ENCODE results near the gene MRC1. TPM values are rescaled to one million over a fixed set of nuclear protein-coding genes. Genes with fewer than 3 reads are reported as not detected.

MRC1 gene
- total RNA-seq, 4 donors from 2014 or later, result 14.9 to 51.8 (median 28.0) TPM

DNA sequence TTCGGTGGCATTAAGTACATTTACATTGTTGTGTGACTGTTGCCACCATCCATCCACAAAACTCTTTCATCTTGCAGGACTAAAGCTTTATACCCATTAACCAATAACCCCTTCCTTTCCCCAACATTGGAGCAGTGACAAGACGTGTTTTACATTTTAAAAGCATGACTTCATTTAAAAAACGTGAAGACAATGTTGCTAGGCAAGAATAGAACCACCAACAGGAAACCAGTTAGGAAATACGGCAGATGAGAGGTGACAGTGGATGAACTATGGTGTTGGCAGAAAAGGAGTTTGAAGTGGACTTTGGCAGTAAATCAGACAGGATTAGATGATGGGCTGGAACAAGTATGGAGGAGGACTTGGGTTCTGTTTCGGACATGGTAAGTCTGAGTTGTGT is 40.2 kb upstream of the MRC1 start:
- Histone ChIP-seq H3K9me3 (no peaks in the 10 kb centered on the region), H3K36me3 (no peaks in the 10 kb centered on the region), H3K27ac (no peak overlapping the region), H3K27me3 (no peaks in the 10 kb centered on the region), H3K4me1 (no peaks in the 10 kb centered on the region), H3K4me3 (no peak overlapping the region)
- no peak for TF ChIP-seq POLR2A (IDR thresholded peaks at IDR 0.05)
- TF ChIP-seq CTCF (IDR thresholded peaks at IDR 0.05), result no peak
- no peak for DNase-seq
- intact Hi-C loops (cut with DNase I; ENCODE audit: low total_unique reads), result no loop called here

DNA sequence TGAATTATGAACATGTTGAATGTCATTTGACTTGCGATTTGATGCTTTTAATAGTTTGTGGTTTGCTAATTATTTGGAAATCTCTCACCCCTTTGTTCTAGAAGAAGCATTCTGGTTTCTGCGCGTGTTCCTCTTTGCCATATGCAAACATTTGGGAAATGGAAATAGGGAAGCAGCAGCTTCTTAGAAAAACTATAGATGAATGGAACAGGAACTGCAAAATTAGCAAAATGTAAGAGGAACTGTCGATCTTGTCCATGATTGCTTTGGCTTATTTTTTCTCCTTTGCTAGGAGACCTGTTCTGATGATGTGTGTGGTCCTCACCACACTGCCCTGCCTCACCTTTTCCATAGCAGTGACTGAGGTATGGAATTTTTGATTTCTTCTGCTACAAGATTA is 38.1 kb upstream of the MRC1 start:
- no peak overlapping the region for H3K4me3 ChIP-seq
- H3K4me1 ChIP-seq, result no peaks in the 10 kb centered on the region
- H3K27me3 ChIP-seq, result no peaks in the 10 kb centered on the region
- DNase-seq, result no peak
- no peak overlapping the region for H3K27ac ChIP-seq
- H3K9me3 ChIP-seq, result no peaks in the 10 kb centered on the region
- TF ChIP-seq POLR2A (IDR thresholded peaks at IDR 0.05) (no peak), CTCF (IDR thresholded peaks at IDR 0.05) (no peak)
- no peaks in the 10 kb centered on the region for H3K36me3 ChIP-seq
- intact Hi-C loops (cut with DNase I; ENCODE audit: low total_unique reads), result no loop called here

DNA sequence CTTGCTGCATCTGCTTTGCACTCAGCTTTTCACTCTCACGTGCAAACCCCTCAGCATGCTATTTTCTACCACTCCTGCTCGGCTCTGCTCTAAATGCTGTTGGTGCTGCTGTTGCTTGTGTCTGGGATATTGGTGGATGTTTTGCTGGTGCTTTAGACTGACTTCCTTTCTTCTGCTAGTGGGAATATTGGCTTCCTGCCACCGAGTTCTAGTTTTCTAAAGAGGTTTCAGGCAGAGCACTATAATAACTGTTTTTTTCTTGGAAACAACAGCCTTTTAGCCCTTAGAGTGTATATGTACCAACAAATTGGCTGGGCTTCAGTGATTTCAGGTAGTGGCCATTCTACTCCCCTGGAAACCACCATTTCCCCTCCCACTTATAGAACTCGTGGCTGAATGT is 29.4 kb upstream of the MRC1 start:
- DNase-seq, result no peak
- intact Hi-C loops (cut with DNase I; ENCODE audit: low total_unique reads), result no loop called here
- no peaks in the 10 kb centered on the region for H3K9me3 ChIP-seq
- H3K4me1 ChIP-seq, result no peaks in the 10 kb centered on the region
- no peak overlapping the region for H3K4me3 ChIP-seq
- H3K27me3 ChIP-seq, result no peaks in the 10 kb centered on the region
- H3K27ac ChIP-seq, result no peak overlapping the region
- H3K36me3 ChIP-seq, result no peaks in the 10 kb centered on the region
- TF ChIP-seq POLR2A (IDR thresholded peaks at IDR 0.05) (no peak), CTCF (IDR thresholded peaks at IDR 0.05) (no peak)

GRCh38 chr10:17780727-17781126 is 28.4 kb upstream of the MRC1 start:
- intact Hi-C loops (cut with DNase I; ENCODE audit: low total_unique reads), result no loop called here
- no peaks in the 10 kb centered on the region for H3K9me3 ChIP-seq
- no peaks in the 10 kb centered on the region for H3K27me3 ChIP-seq
- H3K4me3 ChIP-seq, result no peak overlapping the region
- H3K36me3 ChIP-seq, result no peaks in the 10 kb centered on the region
- DNase-seq, result no peak
- TF ChIP-seq POLR2A (IDR thresholded peaks at IDR 0.05) (no peak), CTCF (IDR thresholded peaks at IDR 0.05) (no peak)
- H3K27ac ChIP-seq, result no peak overlapping the region
- H3K4me1 ChIP-seq, result no peaks in the 10 kb centered on the region

DNA sequence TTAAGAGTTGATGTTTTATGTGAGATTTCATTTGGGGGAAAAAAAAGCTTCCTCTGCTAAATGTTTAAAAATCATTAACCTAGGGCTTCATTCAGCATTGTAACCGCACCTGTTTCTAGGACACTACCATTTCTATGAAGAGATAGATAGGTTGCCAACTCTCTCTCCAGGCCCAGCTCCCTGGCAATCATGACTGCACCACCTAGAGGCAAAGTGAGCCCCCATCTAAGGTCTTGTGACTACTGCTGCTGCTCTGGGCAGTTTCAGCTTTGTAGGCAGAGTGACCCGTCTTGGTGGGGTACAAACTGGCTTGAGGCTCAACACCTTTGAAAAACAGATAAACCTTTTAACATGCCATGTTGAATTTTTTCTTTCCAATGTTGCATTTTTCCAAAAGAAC is 27.3 kb upstream of the MRC1 start:
- intact Hi-C loops (cut with DNase I; ENCODE audit: low total_unique reads), result no loop called here
- no peak for DNase-seq
- Histone ChIP-seq H3K9me3 (no peaks in the 10 kb centered on the region), H3K36me3 (no peaks in the 10 kb centered on the region), H3K27ac (no peak overlapping the region), H3K4me3 (no peak overlapping the region), H3K4me1 (no peaks in the 10 kb centered on the region), H3K27me3 (no peaks in the 10 kb centered on the region)
- no peak for TF ChIP-seq POLR2A (IDR thresholded peaks at IDR 0.05)
- no peak for TF ChIP-seq CTCF (IDR thresholded peaks at IDR 0.05)

All from uterus (tissue), 4 donors.